GM18861 (cell line): Measurements from ENCODE around the gene RNF115.
"Not testable (repeated sequence)": the region's sequence is repeated elsewhere in the genome, so short reads cannot be mapped to it uniquely, and the experiment has no call there.

Experiments used
- ATAC-seq: cut with Tn5 transposase; IDR thresholded peaks from one replicate; pipeline ENCODE4 v1.9.1; 2021; ENCODE audit not compliant: unreplicated experiment

Gene RNF115

GRCh38 chr1:145823565-145824498 is at the start of gene RNF115, which contains the start of gene POLR3C:
Gene RNF115 (minus strand): TSS chr1:145824095. CDS start chr1:145823873, 222 bp downstream.
Gene POLR3C (plus strand): TSS chr1:145824200. CDS start chr1:145825777, 1,577 bp downstream.
- ATAC-seq: peak; percentile 78

DNA sequence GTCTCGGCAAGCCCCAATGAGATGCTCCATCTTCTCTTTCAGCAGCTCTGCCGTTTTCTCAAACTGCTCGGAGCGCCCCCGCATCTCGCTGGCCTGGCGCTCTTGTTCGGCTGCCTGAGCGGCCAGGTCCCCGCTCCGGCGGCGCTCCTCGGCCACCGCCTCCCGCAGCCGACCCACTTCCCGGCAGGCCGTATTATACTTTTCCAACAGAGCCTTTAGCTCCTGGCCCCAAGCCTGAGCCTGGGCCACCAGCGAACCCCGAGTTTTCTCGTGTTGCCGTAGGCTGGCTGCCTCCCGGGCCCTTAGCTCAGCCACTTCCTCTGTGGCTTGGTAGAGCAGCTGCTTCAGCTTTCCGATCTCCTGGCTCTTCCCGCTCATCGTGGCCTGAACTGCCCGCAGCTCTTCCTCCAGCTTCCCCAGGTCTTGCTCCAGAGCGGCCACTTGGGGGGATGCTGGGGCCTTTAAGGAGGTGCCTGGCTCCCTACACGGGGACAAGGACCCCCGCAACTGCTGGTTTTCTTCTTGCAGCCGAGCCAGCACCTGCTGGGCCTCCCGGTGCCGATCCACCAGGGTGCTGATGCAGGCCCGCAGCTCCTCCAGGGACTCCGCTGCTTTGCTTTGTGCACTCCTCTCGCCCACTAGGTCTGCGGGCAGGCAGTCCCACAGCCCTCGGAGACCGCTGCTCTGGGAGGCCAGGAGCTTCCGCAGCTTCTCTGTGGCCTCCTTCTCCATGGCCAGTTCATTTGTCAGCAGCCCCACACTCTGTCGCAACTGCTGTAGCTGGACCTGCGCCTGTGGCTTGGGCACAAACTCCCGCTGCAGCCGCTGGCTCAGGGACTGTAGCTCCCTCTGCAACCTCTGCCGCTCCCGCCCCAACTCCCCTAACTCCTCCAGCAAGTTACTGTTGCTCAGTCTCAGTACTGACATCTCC is 48.4 kb upstream of the RNF115 start:
- ATAC-seq: no peak

DNA sequence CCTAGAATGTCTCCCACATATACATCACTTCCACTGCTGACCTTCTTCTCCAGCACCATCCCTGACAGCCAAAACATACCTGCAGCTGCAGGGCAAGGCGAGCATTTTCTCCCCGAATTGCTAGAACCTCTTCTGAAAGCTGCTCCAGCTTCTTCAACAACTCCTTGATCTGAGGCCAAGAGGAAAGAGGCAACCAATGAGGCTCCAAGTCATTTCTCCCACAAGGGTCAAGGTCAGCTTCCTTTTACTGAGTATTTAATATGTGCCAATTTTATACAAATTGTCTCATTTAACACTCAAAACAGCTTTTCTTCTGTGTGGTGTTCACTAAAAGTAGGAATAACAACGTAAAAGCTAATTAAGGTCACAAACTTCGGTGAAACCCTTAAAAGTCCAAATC is 44.3 kb upstream of the RNF115 start:
- no peak for ATAC-seq

DNA sequence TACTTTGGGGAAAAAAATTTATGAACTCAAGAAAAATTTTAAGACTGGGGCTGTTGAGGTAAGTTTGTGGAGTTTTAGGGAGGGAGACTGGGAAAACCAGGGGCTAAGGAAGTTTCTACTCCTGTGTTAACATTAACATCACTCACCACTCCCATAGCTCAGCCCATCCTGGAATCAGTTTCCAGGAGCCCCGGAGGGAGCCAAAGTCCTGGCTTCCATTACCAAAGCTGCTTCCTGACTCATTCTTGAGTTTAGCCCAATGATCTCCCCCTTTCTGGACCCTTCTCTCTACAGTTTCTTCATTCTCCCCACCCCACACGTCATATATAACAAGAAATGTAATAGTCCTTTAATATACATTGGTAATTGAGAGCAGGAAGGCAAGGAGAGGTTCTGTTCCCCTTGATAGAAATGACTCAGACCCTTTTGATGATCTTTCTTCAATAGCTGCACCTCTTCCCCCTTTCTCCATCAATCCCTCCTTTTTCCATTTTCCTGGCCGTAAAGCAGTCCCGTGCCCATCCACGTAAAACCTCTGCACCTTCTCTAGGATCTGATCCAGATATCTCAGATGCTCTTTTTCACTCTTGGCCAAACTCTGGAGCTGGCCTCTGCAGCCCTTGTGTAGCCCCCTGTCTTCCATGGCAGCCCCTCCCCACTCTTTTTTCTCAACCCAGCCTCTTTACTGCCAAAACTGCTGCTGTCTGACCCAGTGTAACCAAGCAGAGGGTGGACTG is 39.6 kb upstream of the RNF115 start:
- ATAC-seq: no peak

- ATAC-seq: peak; percentile 63
Measured at GRCh38 chr1:145859491-145860023, 35.7 kb upstream of the RNF115 start.

DNA sequence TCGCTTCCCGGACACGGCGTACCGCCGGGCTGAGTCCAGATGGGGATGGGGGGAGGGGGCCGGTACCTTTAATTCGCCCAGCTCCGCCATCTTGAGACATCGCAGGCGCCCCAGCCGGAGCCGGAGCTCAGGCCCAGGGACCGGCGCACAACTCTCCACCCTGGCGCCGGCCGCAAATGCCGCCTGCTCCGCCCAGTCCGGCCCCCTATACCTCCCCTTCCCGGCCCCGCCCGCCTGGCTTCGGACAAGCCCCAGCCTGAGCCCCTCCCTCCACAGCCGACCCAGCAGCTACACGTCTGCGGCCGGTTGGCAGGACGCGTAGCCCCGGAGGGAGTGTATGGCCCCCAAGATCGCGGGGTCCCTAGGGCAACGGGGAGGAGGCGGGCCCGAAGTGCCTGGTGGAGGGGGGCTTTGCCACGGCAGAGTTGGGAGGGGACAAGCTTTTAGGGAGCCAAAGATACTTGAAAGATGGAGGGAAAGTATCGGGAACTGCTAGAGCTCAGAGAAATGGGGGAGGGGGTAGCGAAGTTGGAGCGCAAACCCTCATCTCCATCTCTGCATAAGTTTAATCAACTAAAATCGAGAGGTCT is 35.1 kb upstream of the RNF115 start, which contains the start of gene PIAS3:
PIAS3 (minus strand) TSS at position 181 of the 590 bp plus-strand sequence; CDS start at position 90, 91 bp downstream.
- peak; percentile 80 for ATAC-seq

DNA sequence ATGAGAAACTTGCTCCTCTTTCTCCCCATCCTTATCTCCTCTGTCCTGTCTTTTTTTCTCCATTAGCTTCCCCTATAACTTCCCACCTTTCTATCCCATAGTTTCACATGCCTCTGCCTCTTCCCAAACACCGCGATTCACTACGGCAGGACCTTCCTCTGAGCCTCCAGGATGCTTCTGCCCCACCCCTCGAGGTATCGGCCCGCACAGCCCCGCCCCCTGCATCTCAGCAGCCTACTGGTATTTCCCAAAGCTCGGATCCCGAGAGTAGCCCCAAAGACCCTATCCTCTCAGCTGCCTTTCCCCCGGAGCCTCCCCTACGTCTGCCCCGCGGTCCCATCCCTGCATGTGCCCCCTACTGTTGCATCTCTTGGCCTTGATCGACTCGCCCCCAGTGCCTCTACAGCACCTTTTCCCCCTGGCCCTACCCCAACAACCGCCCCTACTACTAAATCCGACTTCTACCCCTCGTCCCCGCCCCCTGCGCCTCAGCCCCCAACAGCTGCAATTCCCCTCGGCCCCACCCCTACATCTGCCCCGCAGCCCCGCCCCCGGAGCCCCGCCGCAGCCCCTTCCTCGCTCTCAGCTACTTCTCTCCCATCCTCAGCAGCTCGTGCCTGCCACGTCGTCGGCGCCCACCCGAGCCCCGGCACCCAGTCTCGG is 34.5 kb upstream of the RNF115 start:
- ATAC-seq: no peak

GRCh38 chr1:145857170-145857569 is 33.3 kb upstream of the RNF115 start:
- no peak for ATAC-seq

DNA sequence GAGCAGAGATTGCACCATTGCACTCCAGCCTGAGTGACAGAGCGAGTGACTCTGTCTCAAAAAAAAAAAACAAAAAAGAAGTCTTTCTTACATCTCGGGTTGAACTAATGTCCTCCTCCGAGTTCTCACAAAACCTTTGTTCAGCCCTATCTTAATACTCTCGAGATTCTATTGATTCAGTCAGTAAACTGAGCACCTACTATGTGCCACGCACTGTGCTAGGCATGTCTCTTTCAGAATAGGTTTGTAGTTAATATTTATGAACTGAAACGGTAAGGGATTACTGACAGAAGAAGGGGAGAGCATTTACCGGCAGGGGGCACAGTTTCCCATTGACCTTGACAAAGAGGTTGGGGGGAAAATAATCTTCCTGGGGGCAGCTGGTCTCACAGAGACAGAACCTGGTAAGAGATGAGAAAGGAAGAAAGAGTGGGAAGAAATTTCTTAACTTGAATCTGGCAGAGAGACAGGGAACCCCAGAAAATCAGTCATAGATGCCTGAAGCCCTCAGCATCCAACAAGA is 31.6 kb upstream of the RNF115 start:
- ATAC-seq: no peak

DNA sequence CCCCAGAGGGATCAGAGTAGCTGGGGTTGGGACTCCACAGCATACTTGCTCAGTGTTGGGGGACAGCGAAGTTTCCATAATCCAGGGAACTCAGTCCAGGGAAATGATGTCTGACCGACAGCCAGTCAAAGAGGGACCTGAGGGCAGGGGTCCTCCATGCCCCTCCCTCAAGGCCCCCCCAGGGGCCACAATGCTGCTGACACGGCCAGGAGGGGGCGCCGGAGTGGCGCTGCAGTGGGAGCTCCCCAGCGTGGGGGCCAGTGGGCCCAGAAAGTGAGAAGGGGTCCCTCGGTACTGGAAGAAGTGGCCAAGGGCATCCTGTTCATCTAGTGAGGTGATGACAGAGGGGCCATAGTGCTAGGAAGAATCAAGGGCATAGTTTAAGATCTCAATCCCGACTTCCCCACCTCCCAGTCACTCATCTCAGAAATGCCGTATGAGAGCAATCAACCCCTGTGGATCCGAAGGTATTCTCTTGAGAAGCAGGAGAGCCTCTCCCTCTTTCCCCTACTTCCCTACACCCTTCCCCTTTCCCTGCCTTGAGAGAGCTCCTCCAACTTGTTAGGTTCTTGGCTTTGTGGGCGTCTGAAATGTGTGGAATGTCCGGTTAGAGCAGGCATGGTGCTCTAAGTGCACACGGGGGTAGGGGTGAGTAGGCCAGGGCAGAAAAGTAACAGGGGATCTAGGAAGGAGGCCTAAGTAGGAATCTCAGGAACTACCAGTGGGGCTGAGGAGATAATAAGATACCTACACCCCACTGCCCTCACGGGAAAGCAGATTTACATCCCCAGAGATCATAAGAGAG is 25.7 kb upstream of the RNF115 start:
- ATAC-seq: no peak

GRCh38 chr1:145847827-145848226 is 23.9 kb upstream of the RNF115 start:
- ATAC-seq: no peak

DNA sequence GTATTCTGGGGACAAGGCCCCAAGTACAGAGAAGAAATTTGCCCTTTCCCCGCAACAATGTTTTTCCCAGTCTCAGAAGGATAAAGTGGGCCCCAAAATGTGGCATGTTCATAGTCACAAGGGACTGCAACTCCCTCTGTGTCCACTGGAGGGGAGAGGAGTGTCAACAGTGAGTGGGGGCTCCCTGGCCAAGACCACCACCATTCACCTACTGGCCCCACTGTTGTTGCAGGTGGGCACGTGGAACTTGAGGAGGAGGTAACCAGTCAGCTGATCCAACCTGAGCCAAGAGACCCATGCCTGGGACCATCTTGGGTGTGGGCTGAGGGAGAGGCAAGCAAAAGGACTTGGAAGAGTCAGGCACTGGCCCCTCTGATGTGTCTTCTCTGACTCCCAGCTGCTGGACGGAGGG is 22.3 kb upstream of the RNF115 start:
- no peak for ATAC-seq

GRCh38 chr1:145845514-145846161 is 21.7 kb upstream of the RNF115 start, which contains the start of gene NUDT17:
Gene NUDT17 (plus strand): TSS chr1:145845630. CDS start chr1:145845641, 11 bp downstream.
- peak; percentile 31 for ATAC-seq

- ATAC-seq: peak; percentile 68
Measured at GRCh38 chr1:145845144-145845513, 21.2 kb upstream of the RNF115 start.

- no peak for ATAC-seq
Measured at GRCh38 chr1:145843031-145843430, 19.1 kb upstream of the RNF115 start.

GRCh38 chr1:145837656-145838055 is 13.8 kb upstream of the RNF115 start:
- no peak for ATAC-seq

- ATAC-seq: not testable (repeated sequence)
Measured at GRCh38 chr1:145830810-145831209, 6.9 kb upstream of the RNF115 start.
